Measurements from ENCODE around the gene LTF. TPM values are rescaled to one million over a fixed set of nuclear protein-coding genes. Genes with fewer than 3 reads are reported as not detected.

The LTF gene
- total and polyA plus RNA-seq, 9 of the 15 experiments (the other 6 are each of a cell fraction or from before 2014, with no cell fraction given), result 0.07 TPM; not detected in 8

- TF ChIP-seq, protein P1, sequence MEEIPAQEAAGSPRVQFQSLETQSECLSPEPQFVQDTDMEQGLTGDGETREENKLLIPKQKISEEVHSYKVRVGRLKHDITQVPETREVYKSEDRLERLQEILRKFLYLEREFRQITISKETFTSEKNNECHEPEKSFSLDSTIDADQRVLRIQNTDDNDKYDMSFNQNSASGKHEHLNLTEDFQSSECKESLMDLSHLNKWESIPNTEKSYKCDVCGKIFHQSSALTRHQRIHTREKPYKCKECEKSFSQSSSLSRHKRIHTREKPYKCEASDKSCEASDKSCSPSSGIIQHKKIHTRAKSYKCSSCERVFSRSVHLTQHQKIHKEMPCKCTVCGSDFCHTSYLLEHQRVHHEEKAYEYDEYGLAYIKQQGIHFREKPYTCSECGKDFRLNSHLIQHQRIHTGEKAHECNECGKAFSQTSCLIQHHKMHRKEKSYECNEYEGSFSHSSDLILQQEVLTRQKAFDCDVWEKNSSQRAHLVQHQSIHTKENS (CRISPR knock-in tag; IDR thresholded peaks at IDR 0.05), result no peak
- TF ChIP-seq ZNF696 (CRISPR knock-in tag; conservative IDR thresholded peaks at IDR 0.05), result no peak
- no peak; the same call in 1 of the 2 replicates for TF ChIP-seq TARDBP (IDR thresholded peaks at IDR 0.05)
- no peak for TF ChIP-seq NCOA2 (IDR thresholded peaks at IDR 0.05; ENCODE audit: partially characterized antibody in 2 of 2)
- no peak for TF ChIP-seq KAT8 (IDR thresholded peaks at IDR 0.05; ENCODE audit: low read depth)
- no peak for TF ChIP-seq FOXJ3 (CRISPR knock-in tag; IDR thresholded peaks at IDR 0.05)
- no peak for TF ChIP-seq NCOA4 (IDR thresholded peaks at IDR 0.05; ENCODE audit: partially characterized antibody)
- no peak; the same call in 1 of the 2 replicates for TF ChIP-seq EHMT2 (IDR thresholded peaks at IDR 0.05)
- TF ChIP-seq NFYB (IDR thresholded peaks at IDR 0.05; ENCODE audit: extremely low read depth, insufficient read length), result no peak
- TF ChIP-seq HMBOX1 (IDR thresholded peaks at IDR 0.05), result no peak
- no peak for TF ChIP-seq DDX20 (tag; IDR thresholded peaks at IDR 0.05; ENCODE audit: low read depth)
- TF ChIP-seq CEBPG (CRISPR knock-in tag; IDR thresholded peaks at IDR 0.05), result no peak
- TF ChIP-seq CEBPG (tag; conservative IDR thresholded peaks at IDR 0.05 in 1 of 2, IDR thresholded peaks at IDR 0.05 in 1 of 2), result peak; percentile 89 to 93
- TF ChIP-seq, protein P2, sequence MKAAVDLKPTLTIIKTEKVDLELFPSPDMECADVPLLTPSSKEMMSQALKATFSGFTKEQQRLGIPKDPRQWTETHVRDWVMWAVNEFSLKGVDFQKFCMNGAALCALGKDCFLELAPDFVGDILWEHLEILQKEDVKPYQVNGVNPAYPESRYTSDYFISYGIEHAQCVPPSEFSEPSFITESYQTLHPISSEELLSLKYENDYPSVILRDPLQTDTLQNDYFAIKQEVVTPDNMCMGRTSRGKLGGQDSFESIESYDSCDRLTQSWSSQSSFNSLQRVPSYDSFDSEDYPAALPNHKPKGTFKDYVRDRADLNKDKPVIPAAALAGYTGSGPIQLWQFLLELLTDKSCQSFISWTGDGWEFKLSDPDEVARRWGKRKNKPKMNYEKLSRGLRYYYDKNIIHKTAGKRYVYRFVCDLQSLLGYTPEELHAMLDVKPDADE (conservative IDR thresholded peaks at IDR 0.05; ENCODE audit: control insufficient read depth, low read depth, low read length), result no peak
- TF ChIP-seq, protein P3, sequence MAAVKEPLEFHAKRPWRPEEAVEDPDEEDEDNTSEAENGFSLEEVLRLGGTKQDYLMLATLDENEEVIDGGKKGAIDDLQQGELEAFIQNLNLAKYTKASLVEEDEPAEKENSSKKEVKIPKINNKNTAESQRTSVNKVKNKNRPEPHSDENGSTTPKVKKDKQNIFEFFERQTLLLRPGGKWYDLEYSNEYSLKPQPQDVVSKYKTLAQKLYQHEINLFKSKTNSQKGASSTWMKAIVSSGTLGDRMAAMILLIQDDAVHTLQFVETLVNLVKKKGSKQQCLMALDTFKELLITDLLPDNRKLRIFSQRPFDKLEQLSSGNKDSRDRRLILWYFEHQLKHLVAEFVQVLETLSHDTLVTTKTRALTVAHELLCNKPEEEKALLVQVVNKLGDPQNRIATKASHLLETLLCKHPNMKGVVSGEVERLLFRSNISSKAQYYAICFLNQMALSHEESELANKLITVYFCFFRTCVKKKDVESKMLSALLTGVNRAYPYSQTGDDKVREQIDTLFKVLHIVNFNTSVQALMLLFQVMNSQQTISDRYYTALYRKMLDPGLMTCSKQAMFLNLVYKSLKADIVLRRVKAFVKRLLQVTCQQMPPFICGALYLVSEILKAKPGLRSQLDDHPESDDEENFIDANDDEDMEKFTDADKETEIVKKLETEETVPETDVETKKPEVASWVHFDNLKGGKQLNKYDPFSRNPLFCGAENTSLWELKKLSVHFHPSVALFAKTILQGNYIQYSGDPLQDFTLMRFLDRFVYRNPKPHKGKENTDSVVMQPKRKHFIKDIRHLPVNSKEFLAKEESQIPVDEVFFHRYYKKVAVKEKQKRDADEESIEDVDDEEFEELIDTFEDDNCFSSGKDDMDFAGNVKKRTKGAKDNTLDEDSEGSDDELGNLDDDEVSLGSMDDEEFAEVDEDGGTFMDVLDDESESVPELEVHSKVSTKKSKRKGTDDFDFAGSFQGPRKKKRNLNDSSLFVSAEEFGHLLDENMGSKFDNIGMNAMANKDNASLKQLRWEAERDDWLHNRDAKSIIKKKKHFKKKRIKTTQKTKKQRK (IDR thresholded peaks at IDR 0.05; ENCODE audit: borderline replicate concordance, low read depth, low read length), result no peak
- TF ChIP-seq NR4A1 (CRISPR knock-in tag; IDR thresholded peaks at IDR 0.05), result no peak
- TF ChIP-seq NR4A1 (tag; IDR thresholded peaks at IDR 0.05), result no peak
- no peak for TF ChIP-seq BHLHE40 (IDR thresholded peaks at IDR 0.05; ENCODE audit: low read length)
- no peak for TF ChIP-seq POLR3A (IDR thresholded peaks at IDR 0.05; ENCODE audit: borderline replicate concordance, extremely low read depth, insufficient read depth, insufficient read length)
Observed at GRCh38 chr3:46395210-46395661, 69.5 kb downstream of the LTF start (continued).

Data from K562 (cell line).